Measurements from ENCODE around the gene OR56A3. TPM values are rescaled to one million over a fixed set of nuclear protein-coding genes. Genes with fewer than 3 reads are reported as not detected.

OR56A3 gene
- polyA plus RNA-seq, 1 of the 3 experiments (the other 2 are of a cell fraction), result not detected

- CTCF ChIA-PET, result interaction anchor here (1.7 to 1.8 kb wide), 2 partner anchors 359 to 368 kb away, joined by 5 to 7 read pairs; no protein-coding TSS in a partner anchor
- no peaks in the 10 kb centered on the region for H3K27me3 ChIP-seq (ENCODE audit: insufficient read depth)
- no peak overlapping the region for H3K27ac ChIP-seq (ENCODE audit: low read depth in 2 of 2, low read length in 1 of 2)
- TF ChIP-seq RXRA (IDR thresholded peaks at IDR 0.05; ENCODE audit: borderline replicate concordance, low read depth), result no peak
- no peak for TF ChIP-seq NRF1 (IDR thresholded peaks at IDR 0.05; ENCODE audit: low read depth, low read length)
- TF ChIP-seq RCOR1 (IDR thresholded peaks at IDR 0.05; ENCODE audit: low read length), result no peak
- TF ChIP-seq REST (IDR thresholded peaks at IDR 0.05; ENCODE audit: low read depth, low read length), result no peak
- no peak for TF ChIP-seq FOXJ3 (CRISPR knock-in tag; IDR thresholded peaks at IDR 0.05)
- H3K9me2 ChIP-seq, result no peaks in the 10 kb centered on the region
- H3K4me3 ChIP-seq (ENCODE audit: low read depth in 2 of 2, low read length in 1 of 2), result no peak overlapping the region
- DNase-seq, result no peak
- no peaks in the 10 kb centered on the region for H3K36me3 ChIP-seq (replicated peaks in 1 of 2; ENCODE audit: control insufficient read depth in 1 of 2, insufficient read depth in 2 of 2, low read length in 1 of 2)
- H3K9ac ChIP-seq, result no peak overlapping the region
- no peaks in the 10 kb centered on the region for H3K4me1 ChIP-seq (ENCODE audit: control insufficient read depth in 1 of 2, insufficient read depth in 2 of 2, low read depth in 1 of 2, low read length in 1 of 2)
- H4K20me1 ChIP-seq (ENCODE audit: insufficient read depth), result no peaks in the 10 kb centered on the region
- WGBS (ENCODE audit: low lambda C conversion rate), result 6% methylated on average over 5 of the region's 14 CpGs
- H3F3A ChIP-seq (replicated peaks; ENCODE audit: insufficient read depth), result no peaks in the 10 kb centered on the region
- POLR2A ChIA-PET, result no interaction called here
- no peaks in the 10 kb centered on the region for H3K9me3 ChIP-seq
- H3K4me2 ChIP-seq, result no peak overlapping the region
- no peak overlapping the region for H2AFZ ChIP-seq (ENCODE audit: low read depth)
- no peaks in the 10 kb centered on the region for H3K79me2 ChIP-seq (ENCODE audit: insufficient read depth)
Measured at GRCh38 chr11:5994791-5995190, 52.7 kb downstream of the OR56A3 start.

Other genes with a start within 250 kb of the OR56A3 start
- gene OR56B1, start 205.8 kb upstream of the OR56A3 start, polyA plus RNA-seq (2012; rRNA removed), result not detected in 2 replicates
- gene OR52N4, start 188.0 kb upstream of the OR56A3 start, polyA plus RNA-seq (2012; rRNA removed), result 0.10 TPM in 1 of 2 replicates, not detected in the other
- not detected in 2 replicates for gene OR52N5, start 158.9 kb upstream of the OR56A3 start, polyA plus RNA-seq (2012; rRNA removed)
- not detected in 2 replicates for gene OR52N1, start 151.0 kb upstream of the OR56A3 start, polyA plus RNA-seq (2012; rRNA removed)
- not detected in 2 replicates for gene OR52N2, start 133.3 kb upstream of the OR56A3 start, polyA plus RNA-seq (2012; rRNA removed)
- not detected in 2 replicates for gene OR52E6, start 100.4 kb upstream of the OR56A3 start, polyA plus RNA-seq (2012; rRNA removed)
- gene OR52E8, start 84.6 kb upstream of the OR56A3 start, polyA plus RNA-seq (2012; rRNA removed), result not detected in 2 replicates
- gene OR52E4, start 61.6 kb upstream of the OR56A3 start, polyA plus RNA-seq (2012; rRNA removed), result not detected in 2 replicates
- not detected in 2 replicates for gene OR52E5, start 49.0 kb upstream of the OR56A3 start, polyA plus RNA-seq (2012; rRNA removed)
- not detected in 2 replicates for gene OR56A5, start 26.2 kb downstream of the OR56A3 start, polyA plus RNA-seq (2012; rRNA removed)
- gene OR52L1, start 44.7 kb downstream of the OR56A3 start, polyA plus RNA-seq (2012; rRNA removed), result not detected in 2 replicates
- not detected in 2 replicates for gene OR56A4, start 64.7 kb downstream of the OR56A3 start, polyA plus RNA-seq (2012; rRNA removed)
- not detected in 2 replicates for gene OR56A1, start 88.5 kb downstream of the OR56A3 start, polyA plus RNA-seq (2012; rRNA removed)
- not detected in 2 replicates for gene OR56B4, start 165.4 kb downstream of the OR56A3 start, polyA plus RNA-seq (2012; rRNA removed)
- gene OR52B2, start 228.1 kb downstream of the OR56A3 start, polyA plus RNA-seq (2012; rRNA removed), result not detected in 2 replicates

All from SK-N-SH (cell line).